SK-N-SH (cell line): Measurements from ENCODE around the gene RPS6KA5. TPM values are rescaled to one million over a fixed set of nuclear protein-coding genes. Genes with fewer than 3 reads are reported as not detected.

Source experiments
- CTCF ChIA-PET: fragments of 300-600, 350-600 bp; formaldehyde crosslinking; extraction: SDS; loops from one replicate; lab custom pipeline; 2021; lab: Yijun Ruan, JAX
- POLR2A ChIA-PET: fragments of 350-600 bp; sonication (Branson Sonifier 250); formaldehyde crosslinking; extraction: SDS; loops from one replicate; lab custom pipeline; 2020; ENCODE audit warnings: antibody characterized with exemption, inconsistent platforms; lab: Yijun Ruan, JAX
- DNase-seq: peaks from one replicate; pipeline ENCODE4 v3.0.0; 2012
- H2AFZ ChIP-seq: fragments of 200-600 bp; sonication (generic); 2 replicates; pipeline ENCODE4 v1.8.1; 2016; ENCODE audit warnings: antibody characterized with exemption, mild to moderate bottlenecking, low read depth
- H3F3A ChIP-seq: fragments of 200-600 bp; sonication (generic); replicated peaks from 2 replicates; pipeline ENCODE3; 2016; ENCODE audit warnings: antibody characterized with exemption, mild to moderate bottlenecking; ENCODE audit not compliant: insufficient read depth
- H3K27ac ChIP-seq, 2 experiments: fragments of 200-500 bp in 1 of 2; fragments of 200-600 bp in 1 of 2; sonication (Bioruptor generic) in 1 of 2; sonication (generic), shearing (Covaris generic) in 1 of 2; 2 replicates each; pipeline versions ENCODE4 v1.5.1 to v1.6.1; 2014 to 2016; ENCODE audit warnings: low read depth in 2 of 2, inconsistent platforms in 1 of 2, low read length in 1 of 2, mild to moderate bottlenecking in 1 of 2, mixed read lengths in 1 of 2
- H3K27me3 ChIP-seq: fragments of 200-600 bp; sonication (generic), shearing (Covaris generic); 2 replicates; pipeline ENCODE4 v1.6.1; 2016; ENCODE audit warnings: mixed run types; ENCODE audit not compliant: insufficient read depth
- H3K36me3 ChIP-seq, 2 experiments: fragments of 200-500 bp in 1 of 2; fragments of 200-600 bp in 1 of 2; sonication (Bioruptor generic) in 1 of 2; sonication (generic) in 1 of 2; replicated peaks in 1 of 2; 2 replicates each; pipeline versions ENCODE3 to v1.5.1; 2014 to 2016; ENCODE audit warnings: low read length in 1 of 2, mild to moderate bottlenecking in 1 of 2; ENCODE audit not compliant: insufficient read depth in 2 of 2, control insufficient read depth in 1 of 2
- H3K4me1 ChIP-seq, 2 experiments: fragments of 200-500 bp in 1 of 2; fragments of 200-600 bp in 1 of 2; sonication (Bioruptor generic) in 1 of 2; sonication (generic), shearing (Covaris generic) in 1 of 2; 2 replicates each; pipeline versions ENCODE4 v1.5.1 to v1.6.1; 2014 to 2016; ENCODE audit warnings: low read depth in 1 of 2, low read length in 1 of 2, mixed run types in 1 of 2; ENCODE audit not compliant: insufficient read depth in 2 of 2, control insufficient read depth in 1 of 2
- H3K4me2 ChIP-seq: fragments of 200-600 bp; sonication (generic), shearing (Covaris generic); 2 replicates; pipeline ENCODE4 v1.6.1; 2017; ENCODE audit warnings: mixed run types
- H3K4me3 ChIP-seq, 2 experiments: fragments of 200-500 bp in 1 of 2; fragments of 200-600 bp in 1 of 2; sonication (Bioruptor generic) in 1 of 2; sonication (generic), shearing (Covaris generic) in 1 of 2; 2 replicates each; pipeline versions ENCODE4 v1.5.1 to v1.8.1; 2014 to 2016; ENCODE audit warnings: low read depth in 2 of 2, inconsistent platforms in 1 of 2, low read length in 1 of 2, mild to moderate bottlenecking in 1 of 2, mixed read lengths in 1 of 2, moderate library complexity in 1 of 2
- H3K79me2 ChIP-seq: fragments of 200-600 bp; sonication (generic); 2 replicates; pipeline ENCODE4 v1.8.1; 2017; ENCODE audit warnings: mild to moderate bottlenecking; ENCODE audit not compliant: insufficient read depth
- H3K9ac ChIP-seq: fragments of 200-600 bp; sonication (generic); 2 replicates; pipeline ENCODE4 v1.6.1; 2017; ENCODE audit warnings: mixed run types
- H3K9me2 ChIP-seq: fragments of 200-600 bp; sonication (generic); 2 replicates; pipeline ENCODE4 v1.6.1; 2017; ENCODE audit warnings: mixed run types
- H3K9me3 ChIP-seq: fragments of 200-600 bp; sonication (generic); 2 replicates; pipeline ENCODE4 v1.6.1; 2017; ENCODE audit warnings: mixed run types, mild to moderate bottlenecking, moderate library complexity
- H4K20me1 ChIP-seq: fragments of 200-600 bp; sonication (generic); 2 replicates; pipeline ENCODE4 v1.6.1; 2017; ENCODE audit warnings: mild to moderate bottlenecking, mixed run types; ENCODE audit not compliant: insufficient read depth
- EP300 ChIP-seq, 2 experiments: IDR thresholded peaks; 2 replicates each; pipeline versions ENCODE4 v1.4.0 to v1.6.1; 2012; ENCODE audit warnings: borderline replicate concordance in 1 of 2, low read depth in 1 of 2, low read length in 1 of 2
- GABPA ChIP-seq: IDR thresholded peaks from 2 replicates; pipeline ENCODE4 v1.4.0; 2012; ENCODE audit warnings: low read depth, mild to moderate bottlenecking
- GATA2 ChIP-seq: sonication (generic); formaldehyde crosslinking; IDR thresholded peaks from 2 replicates; pipeline ENCODE4 v1.5.0; 2020; ENCODE audit warnings: mild to moderate bottlenecking, missing genetic modification reagents
- NRF1 ChIP-seq: IDR thresholded peaks from 2 replicates; pipeline ENCODE4 v1.6.1; 2012; ENCODE audit warnings: low read depth, mild to moderate bottlenecking, low read length
- POLR2AphosphoS5 ChIP-seq: IDR thresholded peaks from 2 replicates; pipeline ENCODE4 v1.6.1; 2012; ENCODE audit warnings: low read depth, low read length
- RAD21 ChIP-seq: IDR thresholded peaks from 2 replicates; pipeline ENCODE4 v1.6.1; 2012; ENCODE audit warnings: mild to moderate bottlenecking, low read length
- RCOR1 ChIP-seq: fragments of 150-350 bp; IDR thresholded peaks from 2 replicates; pipeline ENCODE4 v1.6.1; 2017; ENCODE audit warnings: antibody characterized with exemption, low read length
- REST ChIP-seq: IDR thresholded peaks from 2 replicates; pipeline ENCODE4 v1.6.1; 2012; ENCODE audit warnings: mild to moderate bottlenecking, low read depth, low read length, moderate library complexity
- RFX5 ChIP-seq: IDR thresholded peaks from 2 replicates; pipeline ENCODE4 v1.6.1; 2012; ENCODE audit warnings: mild to moderate bottlenecking, improper control_type of control experiment, low read length
- RXRA ChIP-seq: IDR thresholded peaks from 2 replicates; pipeline ENCODE4 v1.4.0; 2012; ENCODE audit warnings: low read depth, mild to moderate bottlenecking, borderline replicate concordance
- SMC3 ChIP-seq: IDR thresholded peaks from 2 replicates; pipeline ENCODE4 v1.6.1; 2012; ENCODE audit warnings: low read depth, low read length, improper control_type of control experiment
- TAF1 ChIP-seq: IDR thresholded peaks from 2 replicates; pipeline ENCODE4 v1.6.1; 2012; ENCODE audit warnings: low read depth, mild to moderate bottlenecking, low read length, moderate library complexity, borderline replicate concordance
- TCF12 ChIP-seq: IDR thresholded peaks from 2 replicates; pipeline ENCODE4 v1.4.0; 2012
- TEAD4 ChIP-seq: IDR thresholded peaks from 2 replicates; pipeline ENCODE4 v1.4.0; 2012; ENCODE audit warnings: mild to moderate bottlenecking, borderline replicate concordance; ENCODE audit not compliant: insufficient read depth
- YY1 ChIP-seq: IDR thresholded peaks from 2 replicates; pipeline ENCODE4 v1.4.0; 2012; ENCODE audit warnings: low read depth, mild to moderate bottlenecking
- ZBTB33 ChIP-seq: IDR thresholded peaks from 2 replicates; pipeline ENCODE4 v1.4.0; 2012; ENCODE audit warnings: low read depth, borderline replicate concordance
- polyA plus RNA-seq, 3 experiments: library from polyadenylated mRNA; depleted of rRNA; stranded (reverse); fragments of >200 nt; gene quantifications; 2 replicates each; pipeline ENCODE4 v1.2.3, GENCODE V29; 2012
- TF ChIP-seq, protein P1 (sequence below): IDR thresholded peaks from 2 replicates; pipeline ENCODE4 v1.4.0; 2012; ENCODE audit warnings: low read depth, borderline replicate concordance

Gene RPS6KA5
- polyA plus RNA-seq, 1 of the 3 experiments (the other 2 are of a cell fraction): 0.67 TPM

DNA sequence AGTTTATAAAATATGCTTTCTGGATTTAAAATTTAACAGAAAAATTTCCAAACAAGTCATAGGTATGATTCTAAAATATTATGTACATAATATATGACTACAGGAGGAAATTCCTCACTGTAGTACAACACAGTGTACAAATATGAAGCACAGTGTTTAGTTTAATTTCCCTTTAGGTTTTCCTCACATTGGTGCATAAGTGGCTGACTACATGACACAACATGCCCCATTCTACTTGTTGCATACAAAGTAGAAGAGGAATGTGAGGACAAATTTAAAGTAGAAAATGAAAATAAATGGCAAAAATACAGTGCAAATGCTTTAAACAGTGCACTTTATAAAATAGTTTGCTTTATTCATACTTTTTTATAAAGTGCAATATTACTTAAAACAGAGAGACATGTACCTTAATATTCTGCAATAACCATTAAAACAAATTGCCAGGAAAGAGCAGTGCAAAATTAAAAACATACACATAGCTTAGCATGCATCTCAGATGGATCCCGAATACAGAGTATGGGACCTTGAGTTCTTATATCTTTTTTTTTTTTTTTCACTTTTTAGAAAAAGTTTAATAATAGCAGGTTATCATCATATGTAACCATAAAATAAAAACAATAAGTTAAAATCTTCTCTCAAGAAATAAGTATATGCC lies 189.4 kb downstream of the RPS6KA5 start (continued):
- no peak for TF ChIP-seq ZBTB33

DNA sequence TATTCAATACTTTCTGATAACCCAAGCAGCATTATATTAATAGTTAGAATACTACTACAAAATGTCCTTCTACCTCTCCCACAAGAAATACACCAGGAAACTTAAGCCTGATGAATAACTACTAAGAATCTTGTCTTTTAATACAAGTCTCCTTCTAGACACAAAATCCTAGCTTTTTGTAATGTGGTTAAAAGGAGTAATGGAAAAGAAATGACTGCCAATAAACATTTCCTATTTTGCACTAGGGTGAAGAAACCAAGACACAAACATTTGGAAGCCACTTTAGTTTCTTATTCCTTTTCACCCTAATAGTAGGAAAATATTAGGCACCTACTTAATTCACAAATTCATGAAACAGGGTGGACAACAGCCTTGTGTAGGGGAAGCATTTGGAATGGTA lies 192.9 kb downstream of the RPS6KA5 start:
- Histone ChIP-seq H3F3A (no peaks in the 10 kb centered on the region), H3K36me3 (no peaks in the 10 kb centered on the region), H3K27ac (no peak overlapping the region), H3K9ac (no peak overlapping the region), H3K9me3 (no peaks in the 10 kb centered on the region), H4K20me1 (no peaks in the 10 kb centered on the region), H3K4me2 (no peak overlapping the region), H3K9me2 (no peaks in the 10 kb centered on the region), H3K4me1 (peaks cover 6 to 17% of the 10 kb centered on the region in 2 experiments; a peak in 3 of 4 replicates), H2AFZ (no peak overlapping the region), H3K4me3 (no peak overlapping the region), H3K27me3 (no peaks in the 10 kb centered on the region), H3K79me2 (no peaks in the 10 kb centered on the region)
- ChIA-PET CTCF (interaction anchor here (0.9 kb wide), 1 partner anchor 10 kb away, joined by 3 read pairs; no protein-coding TSS in a partner anchor), POLR2A (no interaction called here)
- TF ChIP-seq RFX5 (no peak), YY1 (no peak), RXRA (no peak), TAF1 (no peak), ZBTB33 (no peak), TCF12 (no peak), GABPA (no peak), TEAD4 (no peak), RAD21 (no peak), GATA2 (CRISPR knock-in tag) (no peak), POLR2AphosphoS5 (no peak), RCOR1 (no peak), NRF1 (no peak), EP300 (IDR thresholded peaks at IDR 0.05; ENCODE audit: borderline replicate concordance in 1 of 2, low read depth in 1 of 2, low read length in 1 of 2) (no peak), SMC3 (no peak), REST (no peak)
- TF ChIP-seq, protein P1, sequence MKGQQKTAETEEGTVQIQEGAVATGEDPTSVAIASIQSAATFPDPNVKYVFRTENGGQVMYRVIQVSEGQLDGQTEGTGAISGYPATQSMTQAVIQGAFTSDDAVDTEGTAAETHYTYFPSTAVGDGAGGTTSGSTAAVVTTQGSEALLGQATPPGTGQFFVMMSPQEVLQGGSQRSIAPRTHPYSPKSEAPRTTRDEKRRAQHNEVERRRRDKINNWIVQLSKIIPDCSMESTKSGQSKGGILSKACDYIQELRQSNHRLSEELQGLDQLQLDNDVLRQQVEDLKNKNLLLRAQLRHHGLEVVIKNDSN: no peak
- no peak for DNase-seq
